ENCODE results near the gene DYNLL1. TPM values are rescaled to one million over a fixed set of nuclear protein-coding genes. Genes with fewer than 3 reads are reported as not detected.

Gene DYNLL1
- total and polyA plus RNA-seq, 2 of the 4 experiments (the other 2 are of a cell fraction), result 663 to 696 TPM

Small RNA genes lying within 50 kb of the gene (microRNA-seq; reads per million reads assigned to microRNA genes)
- not detected for gene RF00019 (ENCODE audit: insufficient read depth, insufficient read length)

Small RNA genes lying within 50 kb of the gene (small RNA-seq; reads per million reads assigned to genes)
- 0 reads per million in 5 experiments for gene RF00019

Other genes with a start within 250 kb of the DYNLL1 start
- gene PXN, start 230.4 kb upstream of the DYNLL1 start, total RNA-seq (2012; rRNA removed), result 33.9 and 46.6 TPM in 2 replicates
- 134 and 139 TPM in 2 replicates for gene PXN, start 230.4 kb upstream of the DYNLL1 start, polyA plus RNA-seq (2012; rRNA removed)
- under 0.01 TPM in 2 replicates for gene RNU4-2, start 204.2 kb upstream of the DYNLL1 start, total RNA-seq (2012; rRNA removed)
- not detected in 2 replicates for gene RNU4-2, start 204.2 kb upstream of the DYNLL1 start, polyA plus RNA-seq (2012; rRNA removed)
- under 0.01 TPM in 2 replicates for gene RNU4-1, start 202.9 kb upstream of the DYNLL1 start, total RNA-seq (2012; rRNA removed)
- not detected in 2 replicates for gene RNU4-1, start 202.9 kb upstream of the DYNLL1 start, polyA plus RNA-seq (2012; rRNA removed)
- 0.83 and 2.0 TPM in 2 replicates for gene SIRT4, start 193.8 kb upstream of the DYNLL1 start, total RNA-seq (2012; rRNA removed)
- gene SIRT4, start 193.8 kb upstream of the DYNLL1 start, polyA plus RNA-seq (2012; rRNA removed), result 0.56 and 0.87 TPM in 2 replicates
- gene PLA2G1B, start 168.3 kb upstream of the DYNLL1 start, total RNA-seq (2012; rRNA removed), result not detected in 2 replicates
- not detected in 2 replicates for gene PLA2G1B, start 168.3 kb upstream of the DYNLL1 start, polyA plus RNA-seq (2012; rRNA removed)
- gene MSI1, start 126.9 kb upstream of the DYNLL1 start, total RNA-seq (2012; rRNA removed), result not detected in 2 replicates
- not detected in 2 replicates for gene MSI1, start 126.9 kb upstream of the DYNLL1 start, polyA plus RNA-seq (2012; rRNA removed)
- gene COX6A1, start 58.0 kb upstream of the DYNLL1 start, total RNA-seq (2012; rRNA removed), result 339 and 396 TPM in 2 replicates
- gene COX6A1, start 58.0 kb upstream of the DYNLL1 start, polyA plus RNA-seq (2012; rRNA removed), result 541 and 664 TPM in 2 replicates
- 19.2 and 45.5 TPM in 2 replicates for gene TRIAP1, start 49.7 kb upstream of the DYNLL1 start, total RNA-seq (2012; rRNA removed)
- 23.2 and 32.3 TPM in 2 replicates for gene TRIAP1, start 49.7 kb upstream of the DYNLL1 start, polyA plus RNA-seq (2012; rRNA removed)
- 15.6 and 16.5 TPM in 2 replicates for gene GATC, start 49.7 kb upstream of the DYNLL1 start, total RNA-seq (2012; rRNA removed)
- 7.6 and 8.7 TPM in 2 replicates for gene GATC, start 49.7 kb upstream of the DYNLL1 start, polyA plus RNA-seq (2012; rRNA removed)
- 102 and 196 TPM in 2 replicates for gene SRSF9, start 26.4 kb upstream of the DYNLL1 start, total RNA-seq (2012; rRNA removed)
- gene SRSF9, start 26.4 kb upstream of the DYNLL1 start, polyA plus RNA-seq (2012; rRNA removed), result 132 and 143 TPM in 2 replicates
- 25.1 and 29.4 TPM in 2 replicates for gene COQ5, start 33.0 kb downstream of the DYNLL1 start, total RNA-seq (2012; rRNA removed)
- gene COQ5, start 33.0 kb downstream of the DYNLL1 start, polyA plus RNA-seq (2012; rRNA removed), result 17.3 and 21.6 TPM in 2 replicates
- gene RNF10, start 38.2 kb downstream of the DYNLL1 start, total RNA-seq (2012; rRNA removed), result 43.0 and 44.4 TPM in 2 replicates
- gene RNF10, start 38.2 kb downstream of the DYNLL1 start, polyA plus RNA-seq (2012; rRNA removed), result 65.2 and 95.0 TPM in 2 replicates
- 66.1 and 69.5 TPM in 2 replicates for gene POP5, start 85.3 kb downstream of the DYNLL1 start, total RNA-seq (2012; rRNA removed)
- gene POP5, start 85.3 kb downstream of the DYNLL1 start, polyA plus RNA-seq (2012; rRNA removed), result 81.5 and 99.4 TPM in 2 replicates
- 0.54 and 0.83 TPM in 2 replicates for gene CABP1, start 144.5 kb downstream of the DYNLL1 start, total RNA-seq (2012; rRNA removed)
- gene CABP1, start 144.5 kb downstream of the DYNLL1 start, polyA plus RNA-seq (2012; rRNA removed), result 0.20 and 1.1 TPM in 2 replicates
- 117 and 137 TPM in 2 replicates for gene MLEC, start 191.0 kb downstream of the DYNLL1 start, total RNA-seq (2012; rRNA removed)
- gene MLEC, start 191.0 kb downstream of the DYNLL1 start, polyA plus RNA-seq (2012; rRNA removed), result 38.6 and 44.1 TPM in 2 replicates
- gene UNC119B, start 214.3 kb downstream of the DYNLL1 start, total RNA-seq (2012; rRNA removed), result 8.4 and 10.3 TPM in 2 replicates
- gene UNC119B, start 214.3 kb downstream of the DYNLL1 start, polyA plus RNA-seq (2012; rRNA removed), result 17.8 and 21.6 TPM in 2 replicates
- gene ACADS, start 229.7 kb downstream of the DYNLL1 start, total RNA-seq (2012; rRNA removed), result 2.9 and 3.1 TPM in 2 replicates
- gene ACADS, start 229.7 kb downstream of the DYNLL1 start, polyA plus RNA-seq (2012; rRNA removed), result 5.5 and 6.5 TPM in 2 replicates

Measured in IMR-90 (cell line).